ENCODE measurements around the gene FXYD6.

FXYD6 gene

DNA sequence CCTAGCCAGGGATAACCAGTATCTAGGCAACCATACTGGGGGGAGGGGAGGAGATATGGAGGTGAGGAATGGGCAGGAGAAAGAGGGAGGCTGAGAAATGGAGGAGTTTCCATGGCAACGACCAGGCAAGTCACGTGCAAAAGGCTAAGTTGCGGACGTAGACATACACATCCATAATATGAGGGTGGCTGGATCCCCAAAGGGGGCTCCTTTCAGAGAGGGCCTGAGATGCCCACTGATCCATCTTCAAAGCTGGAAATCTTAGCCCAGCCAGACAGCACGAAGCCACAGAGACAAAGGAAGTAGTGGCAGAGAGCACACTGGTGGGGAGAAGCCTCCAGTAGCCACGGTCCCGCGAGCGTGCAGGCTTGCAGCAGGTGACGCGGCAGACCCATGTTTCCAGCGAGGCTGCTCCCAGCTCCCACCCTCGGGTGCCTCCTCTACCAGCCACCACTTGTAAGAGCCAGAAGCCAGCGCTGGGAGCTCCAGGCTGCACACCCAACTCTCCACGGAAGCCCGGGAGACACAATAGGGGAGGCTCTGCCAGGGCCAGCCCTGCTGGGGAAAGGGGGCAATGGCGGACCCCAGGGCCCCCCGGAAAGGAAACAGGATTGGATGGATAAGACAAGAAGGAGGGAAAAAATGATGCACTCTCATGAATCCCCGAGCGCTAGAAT is 938 bp downstream of the FXYD6 start:
- H3K4me3 ChIP-seq (ENCODE audit: low read length), result peak overlapping the region; percentile 66; the same call in 1 of the 2 replicates
- no peak for DNase-seq (ENCODE audit: low read depth, low spot score)

DNA sequence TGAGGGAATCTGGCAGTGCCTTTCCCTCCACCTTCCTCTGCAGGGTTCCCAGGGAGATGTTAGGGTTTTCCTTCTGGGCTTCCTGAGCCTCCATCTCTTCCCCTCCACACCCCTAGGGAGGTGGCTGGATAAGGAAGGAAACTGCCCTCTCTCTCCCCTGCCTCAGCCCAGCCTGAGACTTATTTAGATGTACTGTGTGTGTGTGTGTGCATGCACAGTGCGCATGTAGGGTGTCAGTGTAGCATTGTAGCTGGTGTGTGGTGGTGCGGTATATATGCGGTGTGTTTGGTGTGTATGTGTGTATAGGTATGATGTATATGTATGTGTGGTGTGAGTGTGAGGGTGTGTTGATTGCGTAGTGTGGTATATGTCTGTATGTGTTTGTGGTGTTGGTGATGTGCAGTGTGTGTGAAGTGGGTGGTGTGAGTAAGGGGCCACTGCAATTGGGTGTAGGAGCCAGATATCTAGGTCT is 1.5 kb downstream of the FXYD6 start:
- no peaks in the 10 kb centered on the region for H3K27me3 ChIP-seq (ENCODE audit: control insufficient read depth, insufficient read depth, low read length)
- no peaks in the 10 kb centered on the region for H3K9me3 ChIP-seq (ENCODE audit: control insufficient read depth, insufficient read depth, low read length)
- no peak overlapping the region for H3K4me3 ChIP-seq (ENCODE audit: low read length)

More for the DNA sequence above, 938 bp downstream of the FXYD6 start:
- Histone ChIP-seq H3K4me1 (ENCODE audit: control insufficient read depth, insufficient read depth, low read length) (peaks cover 14% of the 10 kb centered on the region; the same call in 1 of the 2 replicates), H3K36me3 (ENCODE audit: control insufficient read depth, insufficient read depth, low read length) (no peaks in the 10 kb centered on the region), H3K27me3 (ENCODE audit: control insufficient read depth, insufficient read depth, low read length) (no peaks in the 10 kb centered on the region), H3K27ac (ENCODE audit: low read length) (no peak overlapping the region), H3K9me3 (ENCODE audit: control insufficient read depth, insufficient read depth, low read length) (no peaks in the 10 kb centered on the region)
- WGBS (ENCODE audit: insufficient coverage, insufficient read length), result no CpG with 5 or more reads among the region's 20 CpGs

DNA sequence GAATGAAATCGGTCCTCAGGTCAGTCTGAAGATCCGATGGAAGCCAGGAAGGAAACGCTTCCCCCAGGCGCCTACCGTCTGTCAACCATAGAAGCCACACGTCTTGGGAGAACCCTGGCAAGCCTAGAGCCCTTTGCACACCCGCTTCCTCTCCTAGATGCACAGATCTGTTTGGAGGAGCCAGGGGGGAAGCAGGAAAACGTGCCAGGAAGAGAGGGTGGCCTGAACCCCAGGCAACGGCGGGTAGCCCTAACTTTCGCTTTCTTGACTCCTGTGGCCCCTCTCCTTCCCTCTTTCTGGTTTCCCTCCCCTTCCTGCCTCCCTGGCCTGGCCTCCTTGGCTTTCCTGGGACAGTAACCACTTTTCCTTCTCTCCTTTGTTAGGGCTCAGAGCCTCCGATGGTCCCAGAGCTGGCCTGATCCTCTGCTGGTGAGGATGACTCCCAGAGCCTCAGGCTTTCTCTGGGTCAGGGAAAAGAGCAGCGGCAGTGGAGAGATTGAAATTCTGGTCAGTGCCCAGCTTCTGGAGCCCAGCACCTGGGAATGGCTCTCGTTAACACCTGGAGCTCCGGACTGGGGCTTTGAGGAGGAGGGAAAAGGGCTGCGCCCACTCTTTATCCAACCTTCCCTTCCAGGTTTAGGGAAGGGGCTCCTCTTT is 2.1 kb downstream of the FXYD6 start:
- Histone ChIP-seq H3K27ac (ENCODE audit: low read length) (no peak overlapping the region), H3K9me3 (ENCODE audit: control insufficient read depth, insufficient read depth, low read length) (no peaks in the 10 kb centered on the region), H3K36me3 (ENCODE audit: control insufficient read depth, insufficient read depth, low read length) (no peaks in the 10 kb centered on the region), H3K27me3 (ENCODE audit: control insufficient read depth, insufficient read depth, low read length) (no peaks in the 10 kb centered on the region), H3K4me1 (ENCODE audit: control insufficient read depth, insufficient read depth, low read length) (peaks cover 21% of the 10 kb centered on the region; the same call in 1 of the 2 replicates), H3K4me3 (ENCODE audit: low read length) (no peak overlapping the region)
- WGBS (ENCODE audit: insufficient coverage, insufficient read length), result no CpG with 5 or more reads among the region's 16 CpGs
- no peak for DNase-seq (ENCODE audit: low read depth, low spot score)

More for the DNA sequence above, 1.5 kb downstream of the FXYD6 start:
- H3K4me1 ChIP-seq (ENCODE audit: control insufficient read depth, insufficient read depth, low read length), result peaks cover 19% of the 10 kb centered on the region; the same call in 1 of the 2 replicates
- no peak overlapping the region for H3K27ac ChIP-seq (ENCODE audit: low read length)
- 100% methylated on average over 3 of the region's 4 CpGs for WGBS (ENCODE audit: insufficient coverage, insufficient read length)
- H3K36me3 ChIP-seq (ENCODE audit: control insufficient read depth, insufficient read depth, low read length), result no peaks in the 10 kb centered on the region
- no peak for DNase-seq (ENCODE audit: low read depth, low spot score)

DNA sequence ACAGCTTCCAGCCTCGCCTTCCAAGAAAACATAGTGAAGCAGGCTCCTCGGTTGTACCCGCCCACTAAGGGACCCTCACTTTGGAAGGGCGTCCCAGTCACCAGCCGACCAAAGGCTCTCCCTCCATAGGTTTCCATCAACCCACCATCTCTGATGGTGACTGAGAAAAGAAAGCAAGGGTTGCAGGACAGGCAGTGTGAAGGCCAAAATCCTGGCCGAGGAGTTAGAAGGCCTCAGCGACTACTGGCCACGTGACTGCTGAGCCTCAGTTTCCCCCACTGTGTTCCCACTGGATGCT is 2.7 kb downstream of the FXYD6 start:
- Histone ChIP-seq H3K36me3 (ENCODE audit: control insufficient read depth, insufficient read depth, low read length) (no peaks in the 10 kb centered on the region), H3K27ac (ENCODE audit: low read length) (no peak overlapping the region), H3K4me1 (ENCODE audit: control insufficient read depth, insufficient read depth, low read length) (peaks cover 21% of the 10 kb centered on the region; the same call in 1 of the 2 replicates), H3K4me3 (ENCODE audit: low read length) (no peak overlapping the region), H3K27me3 (ENCODE audit: control insufficient read depth, insufficient read depth, low read length) (no peaks in the 10 kb centered on the region), H3K9me3 (ENCODE audit: control insufficient read depth, insufficient read depth, low read length) (no peaks in the 10 kb centered on the region)
- WGBS (ENCODE audit: insufficient coverage, insufficient read length), result no CpG with 5 or more reads among the region's 8 CpGs
- DNase-seq (ENCODE audit: low read depth, low spot score), result no peak

DNA sequence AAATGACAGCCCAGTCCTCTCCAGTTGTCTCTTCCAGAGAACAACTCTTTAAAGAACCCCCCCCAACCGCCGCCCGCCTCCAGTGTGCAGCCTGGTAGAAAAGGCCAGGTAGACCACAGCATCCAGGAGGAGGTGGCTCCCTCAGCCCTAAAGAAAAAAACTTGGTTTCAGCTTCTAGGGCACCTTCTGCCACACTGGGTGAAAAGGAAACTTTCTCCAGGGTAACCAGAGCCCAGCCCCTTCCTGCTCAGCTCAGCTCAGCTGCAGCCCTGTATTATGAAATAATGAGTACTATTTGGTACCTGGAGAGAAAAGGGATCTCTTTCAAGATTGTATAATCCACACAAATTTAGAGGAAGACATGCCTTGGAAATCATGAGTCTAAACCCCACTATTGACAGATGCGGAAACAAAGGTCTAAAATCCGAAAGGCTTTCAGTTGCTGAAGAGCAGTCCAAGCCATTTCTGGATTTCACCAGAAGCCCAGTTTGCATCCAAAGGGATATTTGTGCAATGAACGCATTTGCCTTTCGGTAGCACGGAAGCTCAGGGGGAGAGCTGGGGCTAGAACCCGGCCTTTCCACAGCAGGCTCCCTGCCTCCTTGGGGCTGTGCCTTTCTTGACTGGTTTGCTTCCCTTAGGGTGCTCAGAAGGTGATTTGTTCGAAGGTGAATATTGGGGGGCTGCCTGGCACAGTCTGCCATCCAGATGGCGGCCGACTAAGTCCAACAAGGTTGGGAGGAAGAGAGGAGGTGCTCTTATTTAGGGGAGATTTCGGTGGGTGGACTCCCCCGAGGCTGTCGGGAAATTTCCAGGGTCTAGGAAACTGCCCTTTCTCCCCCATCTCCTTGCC is 3.3 kb downstream of the FXYD6 start:
- Histone ChIP-seq H3K36me3 (ENCODE audit: control insufficient read depth, insufficient read depth, low read length) (no peaks in the 10 kb centered on the region), H3K4me3 (ENCODE audit: low read length) (no peak overlapping the region), H3K9me3 (ENCODE audit: control insufficient read depth, insufficient read depth, low read length) (no peaks in the 10 kb centered on the region), H3K4me1 (ENCODE audit: control insufficient read depth, insufficient read depth, low read length) (peaks cover 21% of the 10 kb centered on the region; the same call in 1 of the 2 replicates), H3K27ac (ENCODE audit: low read length) (no peak overlapping the region), H3K27me3 (ENCODE audit: control insufficient read depth, insufficient read depth, low read length) (no peaks in the 10 kb centered on the region)
- no peak for DNase-seq (ENCODE audit: low read depth, low spot score)
- no CpG with 5 or more reads among the region's 15 CpGs for WGBS (ENCODE audit: insufficient coverage, insufficient read length)

DNA sequence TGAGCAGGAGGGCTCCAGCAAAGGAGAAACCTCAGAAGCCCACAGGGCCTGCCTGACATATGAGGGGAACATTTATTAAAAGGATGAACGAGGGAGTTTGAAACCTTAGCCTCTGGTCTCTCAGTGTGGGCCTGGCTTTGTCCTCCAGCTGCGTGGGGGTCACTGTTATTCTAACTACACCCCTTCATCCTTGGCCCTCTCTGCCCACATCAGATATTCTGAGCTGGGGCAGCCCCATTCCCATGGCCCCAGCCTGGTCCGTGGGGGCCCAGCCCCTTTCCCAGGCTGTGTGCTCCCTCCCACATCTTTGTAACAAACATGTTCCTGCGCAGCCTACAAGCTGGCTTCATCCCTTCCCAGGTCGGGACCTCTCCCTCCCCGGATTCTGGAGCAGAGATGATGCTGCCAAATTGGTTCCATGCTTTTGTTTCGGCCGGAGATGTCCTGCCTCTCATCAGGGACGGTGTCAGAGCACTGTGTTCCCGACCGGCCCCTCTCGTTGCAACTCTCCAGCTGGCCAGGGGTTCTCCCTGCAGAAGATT is 4.0 kb downstream of the FXYD6 start:
- H3K27me3 ChIP-seq (ENCODE audit: control insufficient read depth, insufficient read depth, low read length), result no peaks in the 10 kb centered on the region
- WGBS (ENCODE audit: insufficient coverage, insufficient read length), result no CpG with 5 or more reads among the region's 12 CpGs
- no peak for DNase-seq (ENCODE audit: low read depth, low spot score)
- no peak overlapping the region for H3K4me3 ChIP-seq (ENCODE audit: low read length)
- H3K36me3 ChIP-seq (ENCODE audit: control insufficient read depth, insufficient read depth, low read length), result no peaks in the 10 kb centered on the region
- H3K4me1 ChIP-seq (ENCODE audit: control insufficient read depth, insufficient read depth, low read length), result peaks cover 19% of the 10 kb centered on the region; the same call in 1 of the 2 replicates
- H3K27ac ChIP-seq (ENCODE audit: low read length), result no peak overlapping the region
- H3K9me3 ChIP-seq (ENCODE audit: control insufficient read depth, insufficient read depth, low read length), result no peaks in the 10 kb centered on the region

DNA sequence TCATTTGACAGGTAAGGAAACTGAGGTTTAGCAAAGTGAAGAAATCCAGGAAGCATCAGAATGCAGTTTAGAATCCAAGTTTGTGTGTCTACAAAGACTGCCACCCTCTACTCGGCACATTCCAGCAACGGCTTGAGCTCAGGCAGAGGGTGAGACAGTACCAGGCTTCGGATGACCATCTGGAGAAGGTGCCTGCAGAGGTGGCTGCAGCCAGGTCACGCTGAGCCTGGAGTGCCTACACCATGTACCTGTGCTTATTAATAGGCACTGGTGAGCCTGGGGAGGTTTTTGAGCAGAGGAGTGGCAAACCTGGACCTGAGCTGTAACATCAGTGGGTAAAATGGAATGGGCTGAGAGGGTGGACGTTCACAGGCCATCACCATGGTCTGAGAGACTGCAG is 4.7 kb downstream of the FXYD6 start:
- Histone ChIP-seq H3K4me3 (ENCODE audit: low read length) (no peak overlapping the region), H3K36me3 (ENCODE audit: control insufficient read depth, insufficient read depth, low read length) (no peaks in the 10 kb centered on the region), H3K27me3 (ENCODE audit: control insufficient read depth, insufficient read depth, low read length) (no peaks in the 10 kb centered on the region), H3K4me1 (ENCODE audit: control insufficient read depth, insufficient read depth, low read length) (peaks cover 16% of the 10 kb centered on the region; the same call in 1 of the 2 replicates), H3K27ac (ENCODE audit: low read length) (no peak overlapping the region), H3K9me3 (ENCODE audit: control insufficient read depth, insufficient read depth, low read length) (no peaks in the 10 kb centered on the region)
- no peak for DNase-seq (ENCODE audit: low read depth, low spot score)
- WGBS (ENCODE audit: insufficient coverage, insufficient read length), result no CpG with 5 or more reads among the region's 5 CpGs

DNA sequence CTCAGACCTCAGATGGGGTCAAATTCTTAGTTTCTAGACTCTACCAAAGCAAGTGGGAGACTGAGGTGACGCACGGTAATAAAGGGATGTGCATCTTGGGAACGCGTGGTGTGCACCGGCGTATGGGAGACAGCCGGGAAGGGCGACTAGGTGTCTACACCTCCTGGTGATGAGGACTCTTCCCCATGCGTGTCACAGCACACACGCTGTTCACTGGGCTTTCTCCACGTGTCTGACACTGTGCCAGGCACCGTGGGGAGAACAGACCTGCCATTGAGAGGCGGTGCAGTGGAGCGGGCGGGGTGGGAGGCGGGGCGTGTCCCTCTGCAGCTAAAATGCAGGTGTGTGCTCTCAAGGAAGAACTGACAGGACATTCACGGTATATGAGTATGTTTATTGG is 5.3 kb downstream of the FXYD6 start:
- Histone ChIP-seq H3K9me3 (ENCODE audit: control insufficient read depth, insufficient read depth, low read length) (no peaks in the 10 kb centered on the region), H3K4me3 (ENCODE audit: low read length) (no peak overlapping the region), H3K27ac (ENCODE audit: low read length) (no peak overlapping the region), H3K27me3 (ENCODE audit: control insufficient read depth, insufficient read depth, low read length) (no peaks in the 10 kb centered on the region), H3K4me1 (ENCODE audit: control insufficient read depth, insufficient read depth, low read length) (peaks cover 16% of the 10 kb centered on the region; the same call in 1 of the 2 replicates), H3K36me3 (ENCODE audit: control insufficient read depth, insufficient read depth, low read length) (no peaks in the 10 kb centered on the region)
- DNase-seq (ENCODE audit: low read depth, low spot score), result no peak
- no CpG with 5 or more reads among the region's 18 CpGs for WGBS (ENCODE audit: insufficient coverage, insufficient read length)

DNA sequence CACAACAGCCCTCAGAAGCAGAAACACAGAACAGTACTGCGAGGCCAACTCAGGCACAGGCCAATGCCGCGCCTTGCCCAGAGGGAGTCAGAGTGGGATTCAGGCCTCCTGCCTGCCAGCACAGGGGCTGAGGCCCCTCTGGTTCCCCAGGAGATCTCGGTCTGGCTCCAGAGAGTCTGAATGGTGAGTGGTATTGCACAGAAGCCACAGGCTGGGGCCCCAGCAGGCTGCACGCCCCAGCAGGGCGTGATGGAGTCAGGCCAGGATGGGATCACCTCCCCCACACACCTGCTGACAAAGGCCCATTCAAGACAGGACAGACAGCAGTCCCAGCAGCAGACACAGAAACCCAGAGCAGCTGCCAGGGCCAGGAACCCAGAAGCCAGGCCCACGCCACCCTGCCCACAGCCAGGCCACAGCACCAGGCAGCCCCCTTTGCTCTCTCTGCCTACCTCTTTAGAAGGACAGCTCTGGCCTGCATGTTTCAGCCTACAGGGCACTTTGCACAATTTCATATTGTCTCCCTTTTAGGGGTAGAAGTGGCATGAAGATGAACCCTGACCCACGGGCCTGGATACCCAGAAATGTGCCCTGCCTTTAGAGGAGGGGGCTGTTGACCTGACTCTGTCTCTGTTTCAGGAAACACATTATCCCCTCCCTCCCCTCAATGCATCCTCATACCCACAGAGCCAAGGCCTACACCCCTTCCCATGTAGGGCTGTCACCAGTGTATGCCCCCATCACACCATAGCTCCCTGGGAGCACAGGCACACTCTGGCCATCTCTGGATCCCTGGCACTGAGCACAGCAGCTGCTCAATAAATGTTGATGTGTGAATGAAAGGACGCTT is 6.1 kb downstream of the FXYD6 start:
- Histone ChIP-seq H3K9me3 (ENCODE audit: control insufficient read depth, insufficient read depth, low read length) (no peaks in the 10 kb centered on the region), H3K36me3 (ENCODE audit: control insufficient read depth, insufficient read depth, low read length) (no peaks in the 10 kb centered on the region), H3K27ac (ENCODE audit: low read length) (no peak overlapping the region), H3K4me1 (ENCODE audit: control insufficient read depth, insufficient read depth, low read length) (peaks cover 14% of the 10 kb centered on the region; the same call in 1 of the 2 replicates), H3K4me3 (ENCODE audit: low read length) (no peak overlapping the region), H3K27me3 (ENCODE audit: control insufficient read depth, insufficient read depth, low read length) (no peaks in the 10 kb centered on the region)
- no peak for DNase-seq (ENCODE audit: low read depth, low spot score)
- no CpG with 5 or more reads among the region's 9 CpGs for WGBS (ENCODE audit: insufficient coverage, insufficient read length)

All from iPS DF 6.9 (cell line).